Ishikawa (cell line): ENCODE measurements around the gene AMDHD1.
A peak's percentile ranks its signal among the peaks of the same experiment; 100 is the strongest.

Experiments used
- EGR1 ChIP-seq: IDR thresholded peaks from 2 replicates; pipeline ENCODE4 v1.6.1; 2012
- EP300 ChIP-seq: IDR thresholded peaks from 2 replicates; pipeline ENCODE4 v1.6.1; 2012; ENCODE audit warnings: borderline replicate concordance
- FOXM1 ChIP-seq: IDR thresholded peaks from 2 replicates; pipeline ENCODE4 v1.6.1; 2012; ENCODE audit warnings: low read depth, borderline replicate concordance
- MAX ChIP-seq: IDR thresholded peaks from 2 replicates; pipeline ENCODE4 v1.6.1; 2012
- NFIC ChIP-seq: IDR thresholded peaks from 2 replicates; pipeline ENCODE4 v1.6.1; 2012
- RAD21 ChIP-seq: IDR thresholded peaks from 2 replicates; pipeline ENCODE4 v1.6.1; 2012; ENCODE audit warnings: low read depth
- TAF1 ChIP-seq: IDR thresholded peaks from 2 replicates; pipeline ENCODE4 v1.6.1; 2012; ENCODE audit warnings: low read depth, mild to moderate bottlenecking
- TEAD4 ChIP-seq: IDR thresholded peaks from 2 replicates; pipeline ENCODE4 v1.6.1; 2012
- USF1 ChIP-seq: IDR thresholded peaks from 2 replicates; pipeline ENCODE4 v1.6.1; 2012
- YY1 ChIP-seq: IDR thresholded peaks from 2 replicates; pipeline ENCODE4 v1.6.1; 2012; ENCODE audit warnings: low read depth
- TF ChIP-seq, protein P1 (sequence below): IDR thresholded peaks from 2 replicates; pipeline ENCODE4 v1.6.1; 2012; ENCODE audit warnings: low read depth, mild to moderate bottlenecking

DNA sequence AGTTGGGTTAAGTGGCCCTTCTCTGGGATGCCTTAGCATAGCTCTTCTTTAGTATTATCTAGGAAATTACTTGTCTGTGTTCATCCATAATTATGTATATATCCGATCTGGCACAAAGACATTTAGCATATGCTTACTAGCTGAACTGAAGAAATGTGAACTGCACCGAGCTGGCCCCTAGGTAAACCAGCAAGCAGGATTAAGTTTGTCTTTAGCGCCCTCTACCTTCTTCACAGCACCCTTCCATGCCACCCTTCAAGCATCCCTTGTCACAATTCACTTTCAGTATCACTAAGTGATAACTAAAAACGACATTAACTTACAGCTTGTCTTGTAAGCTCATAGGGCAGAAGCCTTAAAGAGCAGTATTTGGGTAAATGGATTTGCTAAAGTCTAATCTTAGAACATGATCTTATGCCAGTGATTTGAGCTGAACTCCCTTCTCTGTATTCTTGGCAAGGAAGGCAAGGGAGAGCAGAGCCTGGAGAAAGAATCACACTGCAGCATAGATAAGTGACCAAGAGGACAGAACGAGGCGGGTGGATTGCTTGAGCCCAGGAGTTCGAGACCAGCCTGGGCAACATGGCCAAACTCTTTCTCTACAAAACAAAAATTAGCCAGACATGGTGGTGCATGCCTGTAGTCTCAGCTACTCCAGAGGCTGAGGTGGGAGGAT lies 55.6 kb downstream of the AMDHD1 start:
- TF ChIP-seq USF1 (no peak), EGR1 (no peak), YY1 (no peak), NFIC (no peak), EP300 (no peak), RAD21 (peak; percentile 82), MAX (no peak), TEAD4 (no peak), FOXM1 (no peak), TAF1 (no peak)
- TF ChIP-seq, protein P1, sequence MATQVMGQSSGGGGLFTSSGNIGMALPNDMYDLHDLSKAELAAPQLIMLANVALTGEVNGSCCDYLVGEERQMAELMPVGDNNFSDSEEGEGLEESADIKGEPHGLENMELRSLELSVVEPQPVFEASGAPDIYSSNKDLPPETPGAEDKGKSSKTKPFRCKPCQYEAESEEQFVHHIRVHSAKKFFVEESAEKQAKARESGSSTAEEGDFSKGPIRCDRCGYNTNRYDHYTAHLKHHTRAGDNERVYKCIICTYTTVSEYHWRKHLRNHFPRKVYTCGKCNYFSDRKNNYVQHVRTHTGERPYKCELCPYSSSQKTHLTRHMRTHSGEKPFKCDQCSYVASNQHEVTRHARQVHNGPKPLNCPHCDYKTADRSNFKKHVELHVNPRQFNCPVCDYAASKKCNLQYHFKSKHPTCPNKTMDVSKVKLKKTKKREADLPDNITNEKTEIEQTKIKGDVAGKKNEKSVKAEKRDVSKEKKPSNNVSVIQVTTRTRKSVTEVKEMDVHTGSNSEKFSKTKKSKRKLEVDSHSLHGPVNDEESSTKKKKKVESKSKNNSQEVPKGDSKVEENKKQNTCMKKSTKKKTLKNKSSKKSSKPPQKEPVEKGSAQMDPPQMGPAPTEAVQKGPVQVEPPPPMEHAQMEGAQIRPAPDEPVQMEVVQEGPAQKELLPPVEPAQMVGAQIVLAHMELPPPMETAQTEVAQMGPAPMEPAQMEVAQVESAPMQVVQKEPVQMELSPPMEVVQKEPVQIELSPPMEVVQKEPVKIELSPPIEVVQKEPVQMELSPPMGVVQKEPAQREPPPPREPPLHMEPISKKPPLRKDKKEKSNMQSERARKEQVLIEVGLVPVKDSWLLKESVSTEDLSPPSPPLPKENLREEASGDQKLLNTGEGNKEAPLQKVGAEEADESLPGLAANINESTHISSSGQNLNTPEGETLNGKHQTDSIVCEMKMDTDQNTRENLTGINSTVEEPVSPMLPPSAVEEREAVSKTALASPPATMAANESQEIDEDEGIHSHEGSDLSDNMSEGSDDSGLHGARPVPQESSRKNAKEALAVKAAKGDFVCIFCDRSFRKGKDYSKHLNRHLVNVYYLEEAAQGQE, result no peak
